H1 (cell line): ENCODE results near the gene FRMD7. TPM values are rescaled to one million over a fixed set of nuclear protein-coding genes. Genes with fewer than 3 reads are reported as not detected.

Experiments used
- CTCF ChIA-PET: fragments of 300-600 bp; sonication (Branson Sonifier 250); formaldehyde crosslinking; loops from one replicate; lab custom pipeline; 2021; ENCODE audit not compliant: partially characterized antibody; lab: Charles Lee
- POLR2A ChIA-PET: fragments of 300-600 bp; sonication (Branson Sonifier 250); formaldehyde crosslinking; loops from one replicate; lab custom pipeline; 2021; ENCODE audit warnings: inconsistent platforms; ENCODE audit not compliant: partially characterized antibody; lab: Charles Lee
- DNase-seq, 2 experiments: peaks; one replicate each; pipeline versions ENCODE4 v3.0.0 to v3.0.0-alpha.2; 2010 to 2022; ENCODE audit warnings: low spot score in 2 of 2, low read depth in 1 of 2, mixed read lengths in 1 of 2
- FAIRE-seq: peaks from 2 replicates; lab custom pipeline; 2011; peaks lifted over from hg19 to GRCh38; lab: Jason Lieb, UNC
- H2AFZ ChIP-seq: 2 replicates; pipeline ENCODE4 v1.8.1; 2012; ENCODE audit warnings: low read length, inconsistent platforms
- H2AK5ac ChIP-seq: 2 replicates; pipeline ENCODE4 v1.6.1; 2013; ENCODE audit warnings: low read depth, low read length
- H2BK120ac ChIP-seq: replicated peaks from 2 replicates; pipeline ENCODE3; 2013; ENCODE audit warnings: low read depth, low read length, inconsistent platforms
- H2BK12ac ChIP-seq: 2 replicates; pipeline ENCODE4 v1.6.1; 2013; ENCODE audit warnings: low read depth, low read length
- H2BK15ac ChIP-seq: 2 replicates; pipeline ENCODE4 v1.6.1; 2013; ENCODE audit warnings: low read length
- H2BK20ac ChIP-seq: 2 replicates; pipeline ENCODE4 v1.6.1; 2013; ENCODE audit warnings: low read length
- H2BK5ac ChIP-seq: 2 replicates; pipeline ENCODE4 v1.6.1; 2013; ENCODE audit warnings: low read depth, low read length
- H3K14ac ChIP-seq: 2 replicates; pipeline ENCODE4 v1.6.1; 2013; ENCODE audit warnings: inconsistent platforms; ENCODE audit not compliant: insufficient read length
- H3K18ac ChIP-seq: 2 replicates; pipeline ENCODE4 v1.6.1; 2013; ENCODE audit warnings: low read length; ENCODE audit errors: extremely low read depth
- H3K23ac ChIP-seq: 2 replicates; pipeline ENCODE4 v1.6.1; 2013; ENCODE audit warnings: inconsistent platforms; ENCODE audit not compliant: insufficient read length
- H3K23me2 ChIP-seq: 2 replicates; pipeline ENCODE4 v1.6.1; 2013; ENCODE audit warnings: low read depth, low read length
- H3K27ac ChIP-seq: 2 replicates; pipeline ENCODE4 v1.6.1; 2011; ENCODE audit warnings: low read depth, low read length, inconsistent platforms
- H3K27me3 ChIP-seq, 4 experiments: replicated peaks in 1 of 4; 1 replicate in 1 of 4; 2 replicates in 3 of 4; pipeline versions ENCODE4 v1.6.1 to v1.8.1; 2011 to 2013; ENCODE audit warnings: low read length in 3 of 4, mild to moderate bottlenecking in 3 of 4, inconsistent platforms in 2 of 4, mixed read lengths in 2 of 4, moderate library complexity in 1 of 4; ENCODE audit not compliant: control insufficient read depth in 3 of 4, insufficient read depth in 3 of 4; ENCODE audit errors: extremely low read depth in 1 of 4
- H3K36me3 ChIP-seq, 4 experiments: 2 replicates each; pipeline versions ENCODE4 v1.6.1 to v1.8.1; 2011 to 2013; ENCODE audit warnings: mild to moderate bottlenecking in 4 of 4, low read length in 3 of 4, moderate library complexity in 2 of 4, control low read depth in 1 of 4, inconsistent platforms in 1 of 4; ENCODE audit not compliant: insufficient read depth in 4 of 4, control insufficient read depth in 2 of 4
- H3K4ac ChIP-seq: replicated peaks from 2 replicates; pipeline ENCODE3; 2013; ENCODE audit warnings: low read length, low read depth, mixed read lengths, inconsistent platforms; ENCODE audit not compliant: insufficient read length
- H3K4me1 ChIP-seq, 4 experiments: replicated peaks in 1 of 4; 1 replicate in 1 of 4; 2 replicates in 3 of 4; pipeline versions ENCODE4 v1.6.1 to v1.8.1; 2011 to 2013; ENCODE audit warnings: low read length in 3 of 4, inconsistent platforms in 2 of 4, mixed read lengths in 1 of 4; ENCODE audit not compliant: insufficient read depth in 4 of 4, control insufficient read depth in 3 of 4
- H3K4me2 ChIP-seq, 2 experiments: 2 replicates each; pipeline versions ENCODE4 v1.6.1 to v1.8.1; 2011 to 2013; ENCODE audit warnings: low read depth in 2 of 2, low read length in 2 of 2, control low read depth in 1 of 2, inconsistent platforms in 1 of 2, mild to moderate bottlenecking in 1 of 2; ENCODE audit not compliant: insufficient read depth in 1 of 2
- H3K4me3 ChIP-seq, 4 experiments: fragments of 200-600, 300-600 bp in 1 of 4; sonication (generic), shearing (Covaris generic), sonication (Bioruptor Twin) in 1 of 4; 2 replicates each; pipeline versions ENCODE4 v1.5.1 to v1.8.1; 2011 to 2016; ENCODE audit warnings: low read length in 4 of 4, low read depth in 3 of 4, control low read depth in 2 of 4, inconsistent platforms in 2 of 4, mild to moderate bottlenecking in 2 of 4, mixed read lengths in 1 of 4, moderate library complexity in 1 of 4; ENCODE audit not compliant: insufficient read depth in 2 of 4; ENCODE audit errors: extremely low read depth in 1 of 4
- H3K56ac ChIP-seq: replicated peaks from 2 replicates; pipeline ENCODE3; 2013; ENCODE audit warnings: low read depth, mild to moderate bottlenecking, mixed read lengths, low read length, inconsistent platforms; ENCODE audit not compliant: insufficient read length
- H3K79me1 ChIP-seq: 2 replicates; pipeline ENCODE4 v1.6.1; 2013; ENCODE audit warnings: low read depth, low read length, control low read depth
- H3K79me2 ChIP-seq, 2 experiments: 2 replicates each; pipeline versions ENCODE4 v1.6.1 to v1.8.1; 2012 to 2013; ENCODE audit warnings: low read length in 2 of 2, mild to moderate bottlenecking in 2 of 2, inconsistent platforms in 1 of 2; ENCODE audit not compliant: insufficient read depth in 2 of 2, control insufficient read depth in 1 of 2
- H3K9ac ChIP-seq, 4 experiments: replicated peaks in 1 of 4; 1 replicate in 1 of 4; 2 replicates in 3 of 4; pipeline versions ENCODE4 v1.6.1 to v1.8.1; 2011 to 2013; ENCODE audit warnings: low read depth in 3 of 4, low read length in 3 of 4, control low read depth in 2 of 4, mild to moderate bottlenecking in 2 of 4, moderate library complexity in 2 of 4, inconsistent platforms in 1 of 4; ENCODE audit errors: extremely low read depth in 1 of 4
- H3K9me3 ChIP-seq, 2 experiments: 2 replicates each; pipeline versions ENCODE4 v1.6.1 to v1.8.1; 2012 to 2013; ENCODE audit warnings: mild to moderate bottlenecking in 2 of 2, moderate library complexity in 2 of 2, control low read depth in 1 of 2, inconsistent platforms in 1 of 2, low read depth in 1 of 2, low read length in 1 of 2, mixed read lengths in 1 of 2; ENCODE audit not compliant: insufficient read depth in 2 of 2
- H4K20me1 ChIP-seq, 2 experiments: replicated peaks in 1 of 2; 2 replicates each; pipeline versions ENCODE3 to v1.8.1; 2011 to 2013; ENCODE audit warnings: inconsistent platforms in 2 of 2, low read length in 2 of 2, mild to moderate bottlenecking in 1 of 2; ENCODE audit not compliant: insufficient read depth in 2 of 2, control insufficient read depth in 1 of 2
- H4K5ac ChIP-seq: 2 replicates; pipeline ENCODE4 v1.6.1; 2013; ENCODE audit warnings: low read length, low read depth, mixed read lengths, inconsistent platforms; ENCODE audit not compliant: insufficient read length
- H4K8ac ChIP-seq: 2 replicates; pipeline ENCODE4 v1.8.0; 2013; ENCODE audit warnings: mild to moderate bottlenecking, moderate library complexity, low read length, inconsistent platforms; ENCODE audit not compliant: insufficient read depth; ENCODE audit errors: extremely low read depth
- H4K91ac ChIP-seq: replicated peaks from 2 replicates; pipeline ENCODE3; 2013; ENCODE audit warnings: low read length, mixed read lengths, inconsistent platforms; ENCODE audit not compliant: insufficient read length
- BACH1 ChIP-seq: IDR thresholded peaks from 2 replicates; pipeline ENCODE4 v1.6.1; 2012; ENCODE audit warnings: low read length, improper control_type of control experiment
- CREB1 ChIP-seq: IDR thresholded peaks from 2 replicates; pipeline ENCODE4 v1.6.1; 2012; ENCODE audit warnings: inconsistent platforms
- KDM1A ChIP-seq: fragments of 200-600, 300-600 bp; sonication (generic); IDR thresholded peaks from 2 replicates; pipeline ENCODE4 v1.7.1; 2016; ENCODE audit warnings: mild to moderate bottlenecking, low read length, borderline replicate concordance
- MAFK ChIP-seq: IDR thresholded peaks from 2 replicates; pipeline ENCODE4 v1.6.1; 2012; ENCODE audit warnings: low read depth, mild to moderate bottlenecking, improper control_type of control experiment, low read length
- NANOG ChIP-seq: IDR thresholded peaks from 2 replicates; pipeline ENCODE4 v1.6.1; 2011; ENCODE audit warnings: low read length, low read depth, mild to moderate bottlenecking, inconsistent platforms; ENCODE audit not compliant: insufficient read depth, poor library complexity, severe bottlenecking
- RAD21 ChIP-seq, 2 experiments: IDR thresholded peaks in 1 of 2; conservative IDR thresholded peaks in 1 of 2; 2 replicates each; pipeline ENCODE4 v1.6.1; 2011; ENCODE audit warnings: low read depth in 2 of 2, low read length in 2 of 2, improper control_type of control experiment in 1 of 2, inconsistent platforms in 1 of 2, mild to moderate bottlenecking in 1 of 2, moderate library complexity in 1 of 2
- RNF2 ChIP-seq: fragments of 200-900, 300-1000 bp; sonication (generic); IDR thresholded peaks from 2 replicates; pipeline ENCODE4 v1.7.1; 2016; ENCODE audit warnings: borderline replicate concordance, low read depth, mild to moderate bottlenecking, antibody characterized with exemption, low read length; ENCODE audit not compliant: poor library complexity, severe bottlenecking; ENCODE audit errors: missing control alignments
- SIRT6 ChIP-seq: IDR thresholded peaks from one replicate; pipeline ENCODE4 v1.7.1; 2012; ENCODE audit warnings: low read length, inconsistent platforms
- SRF ChIP-seq: IDR thresholded peaks from 2 replicates; pipeline ENCODE4 v1.6.1; 2011; ENCODE audit warnings: mild to moderate bottlenecking, low read depth, low read length, moderate library complexity
- TCF12 ChIP-seq: IDR thresholded peaks from 2 replicates; pipeline ENCODE4 v1.6.1; 2011; ENCODE audit warnings: low read depth, mild to moderate bottlenecking, low read length
- WGBS, 2 experiments: shearing (Covaris generic) in 1 of 2; methylation state at CpG; one replicate each; pipeline versions ENCODE4 v1.1.6 to v1.1.7; 2013 to 2015; ENCODE audit warnings: low lambda C conversion rate in 2 of 2, mixed read lengths in 2 of 2, inconsistent platforms in 1 of 2, low coverage in 1 of 2, missing lambda C conversion rate in 1 of 2; ENCODE audit not compliant: insufficient replicate concordance in 2 of 2, insufficient coverage in 1 of 2, insufficient read length in 1 of 2; ENCODE audit errors: extremely low coverage in 1 of 2, missing lambda C conversion rate in 1 of 2; 5-methylcytosine and 5-hydroxymethylcytosine counted together
- polyA plus RNA-seq, 7 experiments: library from polyadenylated mRNA; depleted of rRNA in 3 of 7; stranded (reverse) in 5 of 7; unstranded in 2 of 7; fragments of >200 nt in 5 of 7; fragments of 200-250 nt in 2 of 7; gene quantifications; 1 replicate in 5 of 7; 2 replicates in 1 of 7; 4 replicates in 1 of 7; pipeline versions ENCODE4 v1.2.1 to v1.2.3, GENCODE V29; 2011 to 2013; ENCODE audit warnings: missing spikeins in 2 of 7, mixed read lengths in 2 of 7
- total RNA-seq: library from RNA; stranded (reverse); fragmentation: NEBNext Ultra II Directional; extraction: Animal tissue kit (Norgen Biotek cat#: 25700); gene quantifications from 2 replicates; pipeline ENCODE4 v1.2.1, GENCODE V29; 2021
- TF ChIP-seq, protein P1 (sequence below), 3 experiments: IDR thresholded peaks; 1 replicate in 2 of 3; 2 replicates in 1 of 3; pipeline versions ENCODE4 v1.5.1 to v1.6.1; 2011; ENCODE audit warnings: low read length in 3 of 3, mild to moderate bottlenecking in 3 of 3, inconsistent platforms in 2 of 3, low read depth in 1 of 3, moderate library complexity in 1 of 3; ENCODE audit not compliant: insufficient read depth in 1 of 3; ENCODE audit errors: control extremely low read depth in 1 of 3

Gene FRMD7
- total and polyA plus RNA-seq, 2 of the 8 experiments (the other 6 are each of a cell fraction or from before 2014, with no cell fraction given): not detected

DNA sequence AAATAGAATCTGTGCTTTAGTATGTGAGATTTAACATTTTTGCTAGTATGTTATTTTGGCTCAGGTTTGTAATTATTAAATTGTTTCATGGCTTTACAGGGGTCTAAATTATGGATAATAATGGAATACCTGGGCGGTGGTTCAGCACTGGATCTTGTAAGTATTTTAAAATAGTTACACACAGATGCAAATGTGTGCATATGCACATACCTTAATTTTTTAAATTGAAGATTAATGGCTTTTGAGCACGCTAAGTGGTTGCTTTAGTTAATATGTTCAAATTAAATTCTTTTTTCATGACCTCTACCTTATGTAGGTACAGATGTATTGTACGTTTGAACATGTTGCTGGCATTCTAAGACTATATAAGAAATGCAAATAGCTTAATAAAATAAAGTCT lies 64.5 kb downstream of the FRMD7 start:
- Histone ChIP-seq H3K9me3 (no peaks in the 10 kb centered on the region), H3K23ac (no peak overlapping the region), H2BK12ac (no peak overlapping the region), H4K5ac (no peak overlapping the region), H2AFZ (no peak overlapping the region), H3K56ac (no peak overlapping the region), H4K8ac (no peak overlapping the region), H3K27me3 (no peaks in the 10 kb centered on the region), H3K23me2 (no peaks in the 10 kb centered on the region), H2BK5ac (no peak overlapping the region), H3K36me3 (peaks cover 0 to 11% (median 1%) of the 10 kb centered on the region in 4 experiments; a peak in 3 of 8 replicates), H2BK120ac (no peak overlapping the region), H2AK5ac (no peak overlapping the region), H3K4ac (no peak overlapping the region), H3K4me3 (no peak overlapping the region), H3K79me1 (no peaks in the 10 kb centered on the region), H2BK20ac (no peak overlapping the region), H4K20me1 (no peaks in the 10 kb centered on the region), H3K18ac (no peak overlapping the region), H3K4me2 (no peak overlapping the region), H4K91ac (no peak overlapping the region), H3K79me2 (no peaks in the 10 kb centered on the region; a peak in 1 of 4 replicates), H3K14ac (no peak overlapping the region), H3K9ac (no peak overlapping the region), H2BK15ac (no peak overlapping the region), H3K4me1 (no peaks in the 10 kb centered on the region), H3K27ac (no peak overlapping the region)
- WGBS, 2 experiments: 83% methylated on average over 3 of the region's 3 CpGs; no CpG with 5 or more reads in 1 of the 2 experiments
- FAIRE-seq (no peak), DNase-seq (no peak)
- POLR2A ChIA-PET: interaction anchor here (1.5 kb wide), 1 partner anchor 39 kb away, joined by 5 read pairs; the partner anchor contains the start of gene STK26
- CTCF ChIA-PET: interaction anchor here (1.2 kb wide), 2 partner anchors 9 to 16 kb away, joined by 3 to 5 read pairs; no protein-coding TSS in a partner anchor
- no peak for TF ChIP-seq MAFK
- no peak for TF ChIP-seq BACH1
- no peak for TF ChIP-seq SRF
- no peak for TF ChIP-seq RAD21 (IDR thresholded peaks at IDR 0.05 in 1 of 2, conservative IDR thresholded peaks at IDR 0.05 in 1 of 2; ENCODE audit: low read depth in 2 of 2, low read length in 2 of 2)
- TF ChIP-seq CREB1: no peak
- TF ChIP-seq RNF2: no peak
- TF ChIP-seq KDM1A: no peak
- TF ChIP-seq TCF12: no peak
- TF ChIP-seq SIRT6: no peak
- TF ChIP-seq NANOG: no peak
- TF ChIP-seq, protein P1, sequence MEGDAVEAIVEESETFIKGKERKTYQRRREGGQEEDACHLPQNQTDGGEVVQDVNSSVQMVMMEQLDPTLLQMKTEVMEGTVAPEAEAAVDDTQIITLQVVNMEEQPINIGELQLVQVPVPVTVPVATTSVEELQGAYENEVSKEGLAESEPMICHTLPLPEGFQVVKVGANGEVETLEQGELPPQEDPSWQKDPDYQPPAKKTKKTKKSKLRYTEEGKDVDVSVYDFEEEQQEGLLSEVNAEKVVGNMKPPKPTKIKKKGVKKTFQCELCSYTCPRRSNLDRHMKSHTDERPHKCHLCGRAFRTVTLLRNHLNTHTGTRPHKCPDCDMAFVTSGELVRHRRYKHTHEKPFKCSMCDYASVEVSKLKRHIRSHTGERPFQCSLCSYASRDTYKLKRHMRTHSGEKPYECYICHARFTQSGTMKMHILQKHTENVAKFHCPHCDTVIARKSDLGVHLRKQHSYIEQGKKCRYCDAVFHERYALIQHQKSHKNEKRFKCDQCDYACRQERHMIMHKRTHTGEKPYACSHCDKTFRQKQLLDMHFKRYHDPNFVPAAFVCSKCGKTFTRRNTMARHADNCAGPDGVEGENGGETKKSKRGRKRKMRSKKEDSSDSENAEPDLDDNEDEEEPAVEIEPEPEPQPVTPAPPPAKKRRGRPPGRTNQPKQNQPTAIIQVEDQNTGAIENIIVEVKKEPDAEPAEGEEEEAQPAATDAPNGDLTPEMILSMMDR (IDR thresholded peaks at IDR 0.05; ENCODE audit: control extremely low read depth in 1 of 3, insufficient read depth in 1 of 3, low read depth in 1 of 3, low read length in 3 of 3): no peak
